ENCODE data around the gene MAPK1. TPM values are rescaled to one million over a fixed set of nuclear protein-coding genes. Genes with fewer than 3 reads are reported as not detected.

Gene MAPK1
- total RNA-seq, 2 experiments from 2014 or later: 74.0 to 82.6 TPM

Other genes starting within 250 kb of the MAPK1 start
- gene YDJC, start 237.6 kb downstream of the MAPK1 start, total RNA-seq: 10 to 100 TPM; 50.3 to 53.2 TPM
- gene CCDC116, start 234.9 kb downstream of the MAPK1 start, total RNA-seq: under 1 TPM; 0.19 to 0.30 TPM
- gene SDF2L1, start 225.3 kb downstream of the MAPK1 start, total RNA-seq: 10 to 100 TPM; 21.7 to 22.3 TPM
- 10 to 100 TPM; 40.9 to 42.3 TPM for gene PPIL2, start 201.6 kb downstream of the MAPK1 start, total RNA-seq
- 1 to 10 TPM in 1 of 2 experiments, under 1 TPM in 1; 0.88 to 1.6 TPM for gene YPEL1, start 131.9 kb downstream of the MAPK1 start, total RNA-seq
- 10 to 100 TPM; 23.0 to 24.3 TPM for gene PPM1F, start 85.2 kb upstream of the MAPK1 start, total RNA-seq
- 10 to 100 TPM; 41.2 to 41.4 TPM for gene TOP3B, start 115.1 kb upstream of the MAPK1 start, total RNA-seq